Body of pancreas (tissue), 4 donors: ENCODE measurements around the gene MVB12B.

ENCODE experiments used
- CTCF ChIP-seq, 7 experiments: fragments of 450-650 bp in 4 of 7; fragments of 200-600 bp in 3 of 7; sonication (generic) in 3 of 7; IDR thresholded peaks; one replicate each; pipeline ENCODE4 v1.5.1; 2016 to 2019; ENCODE audit warnings: antibody characterized with exemption in 7 of 7
- POLR2A ChIP-seq, 3 donors: fragments of 450-650 bp; IDR thresholded peaks; one replicate each; pipeline ENCODE4 v1.6.1; 2016; ENCODE audit warnings: antibody characterized with exemption in 3 of 3, mild to moderate bottlenecking in 2 of 3

- TF ChIP-seq CTCF (IDR thresholded peaks at IDR 0.05) (no peak), POLR2A (IDR thresholded peaks at IDR 0.05) (no peak)
These were observed 60.1 kb downstream of the MVB12B start for GRCh38 chr9:126386776-126387175.
